Neural cell (in vitro differentiated cells): ENCODE measurements around the gene CD58.
"Not testable (repeated sequence)": the region's sequence is repeated elsewhere in the genome, so short reads cannot be mapped to it uniquely, and the experiment has no call there.

Source experiments
- EP300 ChIP-seq: fragments of 450-650 bp; conservative IDR thresholded peaks from 2 replicates; pipeline ENCODE4 v1.6.1; 2014; ENCODE audit warnings: antibody characterized with exemption, mild to moderate bottlenecking, moderate library complexity; ENCODE audit not compliant: poor library complexity, severe bottlenecking
- EZH2 ChIP-seq: fragments of 200-600, 300-800 bp; shearing (Covaris generic), sonication (generic); IDR thresholded peaks from 2 replicates; pipeline ENCODE4 v1.6.1; 2014; ENCODE audit warnings: antibody characterized with exemption, low read length, borderline replicate concordance, mild to moderate bottlenecking; ENCODE audit not compliant: insufficient read depth, poor library complexity, severe bottlenecking
- POLR2AphosphoS5 ChIP-seq: IDR thresholded peaks from 2 replicates; pipeline ENCODE4 v1.6.1; 2012
- RAD21 ChIP-seq: fragments of 450-650 bp; conservative IDR thresholded peaks from 2 replicates; pipeline ENCODE4 v1.6.1; 2014; ENCODE audit warnings: antibody characterized with exemption, mild to moderate bottlenecking, moderate library complexity
- SMC3 ChIP-seq: fragments of 450-650 bp; conservative IDR thresholded peaks from 2 replicates; pipeline ENCODE4 v1.6.1; 2014; ENCODE audit warnings: antibody characterized with exemption, mild to moderate bottlenecking, moderate library complexity; ENCODE audit not compliant: poor library complexity
- TAF1 ChIP-seq: IDR thresholded peaks from 2 replicates; pipeline ENCODE4 v1.6.1; 2012; ENCODE audit warnings: low read depth
- TF ChIP-seq, protein P1 (sequence below): IDR thresholded peaks from 2 replicates; pipeline ENCODE4 v1.6.1; 2012; ENCODE audit warnings: borderline replicate concordance
- TF ChIP-seq, protein P2 (sequence below): fragments of 450-650 bp; IDR thresholded peaks from 2 replicates; pipeline ENCODE4 v1.5.1; 2014; ENCODE audit warnings: antibody characterized with exemption, mild to moderate bottlenecking, moderate library complexity; ENCODE audit not compliant: poor library complexity, severe bottlenecking

DNA sequence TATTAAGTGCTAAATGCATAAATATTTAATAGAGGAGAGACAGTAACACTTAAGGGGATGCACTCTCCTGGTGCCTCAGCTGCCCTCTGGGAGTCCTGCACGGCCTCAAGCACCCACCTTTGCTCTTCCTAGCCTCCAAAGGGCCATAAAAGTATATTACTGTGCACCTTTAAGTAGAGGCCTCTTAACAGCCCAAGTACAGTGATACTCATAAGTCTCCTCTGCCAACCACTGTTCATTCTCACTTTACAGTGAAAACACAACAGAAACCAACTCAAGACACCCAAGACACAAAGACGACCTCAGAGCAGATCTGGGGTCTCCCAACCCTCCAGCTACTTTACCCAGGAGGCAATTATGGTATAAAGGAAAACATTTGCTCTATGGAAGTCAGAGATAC, 26.6 kb upstream of the CD58 start:
- TF ChIP-seq POLR2AphosphoS5, EZH2, EP300, RAD21, TAF1, SMC3: not testable (repeated sequence)
- TF ChIP-seq, protein P1, sequence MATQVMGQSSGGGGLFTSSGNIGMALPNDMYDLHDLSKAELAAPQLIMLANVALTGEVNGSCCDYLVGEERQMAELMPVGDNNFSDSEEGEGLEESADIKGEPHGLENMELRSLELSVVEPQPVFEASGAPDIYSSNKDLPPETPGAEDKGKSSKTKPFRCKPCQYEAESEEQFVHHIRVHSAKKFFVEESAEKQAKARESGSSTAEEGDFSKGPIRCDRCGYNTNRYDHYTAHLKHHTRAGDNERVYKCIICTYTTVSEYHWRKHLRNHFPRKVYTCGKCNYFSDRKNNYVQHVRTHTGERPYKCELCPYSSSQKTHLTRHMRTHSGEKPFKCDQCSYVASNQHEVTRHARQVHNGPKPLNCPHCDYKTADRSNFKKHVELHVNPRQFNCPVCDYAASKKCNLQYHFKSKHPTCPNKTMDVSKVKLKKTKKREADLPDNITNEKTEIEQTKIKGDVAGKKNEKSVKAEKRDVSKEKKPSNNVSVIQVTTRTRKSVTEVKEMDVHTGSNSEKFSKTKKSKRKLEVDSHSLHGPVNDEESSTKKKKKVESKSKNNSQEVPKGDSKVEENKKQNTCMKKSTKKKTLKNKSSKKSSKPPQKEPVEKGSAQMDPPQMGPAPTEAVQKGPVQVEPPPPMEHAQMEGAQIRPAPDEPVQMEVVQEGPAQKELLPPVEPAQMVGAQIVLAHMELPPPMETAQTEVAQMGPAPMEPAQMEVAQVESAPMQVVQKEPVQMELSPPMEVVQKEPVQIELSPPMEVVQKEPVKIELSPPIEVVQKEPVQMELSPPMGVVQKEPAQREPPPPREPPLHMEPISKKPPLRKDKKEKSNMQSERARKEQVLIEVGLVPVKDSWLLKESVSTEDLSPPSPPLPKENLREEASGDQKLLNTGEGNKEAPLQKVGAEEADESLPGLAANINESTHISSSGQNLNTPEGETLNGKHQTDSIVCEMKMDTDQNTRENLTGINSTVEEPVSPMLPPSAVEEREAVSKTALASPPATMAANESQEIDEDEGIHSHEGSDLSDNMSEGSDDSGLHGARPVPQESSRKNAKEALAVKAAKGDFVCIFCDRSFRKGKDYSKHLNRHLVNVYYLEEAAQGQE, result not testable (repeated sequence)
- TF ChIP-seq, protein P2, sequence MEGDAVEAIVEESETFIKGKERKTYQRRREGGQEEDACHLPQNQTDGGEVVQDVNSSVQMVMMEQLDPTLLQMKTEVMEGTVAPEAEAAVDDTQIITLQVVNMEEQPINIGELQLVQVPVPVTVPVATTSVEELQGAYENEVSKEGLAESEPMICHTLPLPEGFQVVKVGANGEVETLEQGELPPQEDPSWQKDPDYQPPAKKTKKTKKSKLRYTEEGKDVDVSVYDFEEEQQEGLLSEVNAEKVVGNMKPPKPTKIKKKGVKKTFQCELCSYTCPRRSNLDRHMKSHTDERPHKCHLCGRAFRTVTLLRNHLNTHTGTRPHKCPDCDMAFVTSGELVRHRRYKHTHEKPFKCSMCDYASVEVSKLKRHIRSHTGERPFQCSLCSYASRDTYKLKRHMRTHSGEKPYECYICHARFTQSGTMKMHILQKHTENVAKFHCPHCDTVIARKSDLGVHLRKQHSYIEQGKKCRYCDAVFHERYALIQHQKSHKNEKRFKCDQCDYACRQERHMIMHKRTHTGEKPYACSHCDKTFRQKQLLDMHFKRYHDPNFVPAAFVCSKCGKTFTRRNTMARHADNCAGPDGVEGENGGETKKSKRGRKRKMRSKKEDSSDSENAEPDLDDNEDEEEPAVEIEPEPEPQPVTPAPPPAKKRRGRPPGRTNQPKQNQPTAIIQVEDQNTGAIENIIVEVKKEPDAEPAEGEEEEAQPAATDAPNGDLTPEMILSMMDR, result not testable (repeated sequence)
